ENCODE data around the gene PAQR7.

The PAQR7 gene

GRCh38 chr1:25873120-25873519 is 2.4 kb downstream of the PAQR7 start:
- no peak for DNase-seq (ENCODE audit: low read depth)

GRCh38 chr1:25872713-25873112 is 2.8 kb downstream of the PAQR7 start:
- no peak for DNase-seq (ENCODE audit: low read depth)

- no peak for DNase-seq (ENCODE audit: low read depth)
Observed at GRCh38 chr1:25871704-25872494, 3.6 kb downstream of the PAQR7 start.

- DNase-seq (ENCODE audit: low read depth): no peak
Observed at GRCh38 chr1:25871086-25871703, 4.3 kb downstream of the PAQR7 start.

GRCh38 chr1:25870614-25871013 is 4.9 kb downstream of the PAQR7 start:
- no peak for DNase-seq (ENCODE audit: low read depth)

GRCh38 chr1:25869909-25870606 is 5.5 kb downstream of the PAQR7 start:
- no peak for DNase-seq (ENCODE audit: low read depth)

- DNase-seq (ENCODE audit: low read depth): no peak
Observed at GRCh38 chr1:25867210-25867991, 8.1 kb downstream of the PAQR7 start.

- DNase-seq (ENCODE audit: low read depth): no peak
Observed at GRCh38 chr1:25866288-25866687, 9.2 kb downstream of the PAQR7 start.

- no peak for DNase-seq (ENCODE audit: low read depth)
Observed at GRCh38 chr1:25864434-25864833, 11.1 kb downstream of the PAQR7 start.

GRCh38 chr1:25863486-25864262 is 11.8 kb downstream of the PAQR7 start:
- no peak for DNase-seq (ENCODE audit: low read depth)

- no peak for DNase-seq (ENCODE audit: low read depth)
Observed at GRCh38 chr1:25862785-25863485, 12.6 kb downstream of the PAQR7 start.

- no peak for DNase-seq (ENCODE audit: low read depth)
Observed at GRCh38 chr1:25861316-25862286, 13.9 kb downstream of the PAQR7 start.

GRCh38 chr1:25858906-25859789 is 16.4 kb downstream of the PAQR7 start, which contains the start of gene AUNIP:
Gene AUNIP (minus strand): TSS chr1:25859457. CDS start chr1:25859357, 100 bp downstream.
- peak; percentile 87 for DNase-seq (ENCODE audit: low read depth)

GRCh38 chr1:25858494-25858893 is 17.0 kb downstream of the PAQR7 start:
- DNase-seq (ENCODE audit: low read depth): no peak

- no peak for DNase-seq (ENCODE audit: low read depth)
Observed at GRCh38 chr1:25856856-25857255, 18.7 kb downstream of the PAQR7 start.

GRCh38 chr1:25854554-25854953 is 21.0 kb downstream of the PAQR7 start:
- DNase-seq (ENCODE audit: low read depth): no peak

- DNase-seq (ENCODE audit: low read depth): no peak
Observed at GRCh38 chr1:25848531-25848930, 27.0 kb downstream of the PAQR7 start.

- no peak for DNase-seq (ENCODE audit: low read depth)
Observed at GRCh38 chr1:25847929-25848328, 27.6 kb downstream of the PAQR7 start.

GRCh38 chr1:25845664-25846063 is 29.8 kb downstream of the PAQR7 start:
- no peak for DNase-seq (ENCODE audit: low read depth)
